K562 (cell line): ENCODE measurements around the gene ROPN1L. TPM values are rescaled to one million over a fixed set of nuclear protein-coding genes. Genes with fewer than 3 reads are reported as not detected.

Experiments used
- ATAC-seq: fragments of 200-7000 bp; cut with Tn5 transposase; 3 replicates; pipeline ENCODE4 v1.9.1; 2020; ENCODE audit warnings: moderate library complexity
- BruUV-seq: library from RNA; stranded (reverse); fragments of 400-500 nt; replicated peaks from 2 replicates; lab custom pipeline; 2021; lab: Mats Ljungman, UMichigan
- CTCF ChIA-PET: fragments of 300-600 bp; formaldehyde crosslinking; extraction: SDS; loops from one replicate; lab custom pipeline; 2021; ENCODE audit warnings: low intra/inter-chr PET ratio; lab: Yijun Ruan, JAX
- POLR2A ChIA-PET: fragments of 300-600, 350-650 bp; sonication (Branson Sonifier 250); formaldehyde crosslinking; extraction: SDS; loops from one replicate; lab custom pipeline; 2021; ENCODE audit warnings: antibody characterized with exemption, inconsistent platforms; lab: Yijun Ruan, JAX
- DNase-seq, 4 experiments: peaks; one replicate each; pipeline versions ENCODE4 v3.0.0 to v3.0.0-alpha.2; 2011 to 2018; ENCODE audit warnings: low spot score in 3 of 4, mixed read lengths in 3 of 4; ENCODE audit errors: extremely low read depth in 1 of 4
- FAIRE-seq: peaks from 2 replicates; lab custom pipeline; 2011; peaks lifted over from hg19 to GRCh38; lab: Jason Lieb, UNC
- H2AFZ ChIP-seq: 2 replicates; pipeline ENCODE4 v1.6.0; 2011; ENCODE audit warnings: low read depth, low read length, control low read depth, inconsistent platforms
- H3K27ac ChIP-seq: fragments of 200-600 bp; 3 replicates; pipeline ENCODE4 v1.8.0; 2011; ENCODE audit warnings: low read depth, mild to moderate bottlenecking, control low read depth, inconsistent platforms, low read length, moderate library complexity, mixed read lengths; ENCODE audit errors: extremely low read depth
- H3K27me3 ChIP-seq, 2 experiments: fragments of 300-600 bp in 1 of 2; 2 replicates in 1 of 2; 3 replicates in 1 of 2; pipeline versions ENCODE4 v1.6.0 to v1.8.0; 2011; ENCODE audit warnings: inconsistent platforms in 2 of 2, low read length in 2 of 2, mild to moderate bottlenecking in 1 of 2, mixed read lengths in 1 of 2, moderate library complexity in 1 of 2; ENCODE audit not compliant: control insufficient read depth in 2 of 2, insufficient read depth in 2 of 2
- H3K36me3 ChIP-seq: fragments of 300-600 bp; 3 replicates; pipeline ENCODE4 v1.8.0; 2011; ENCODE audit warnings: mild to moderate bottlenecking, low read length, inconsistent platforms; ENCODE audit not compliant: control insufficient read depth, insufficient read depth
- H3K4me1 ChIP-seq, 2 experiments: fragments of 200-600 bp in 1 of 2; replicated peaks in 1 of 2; 2 replicates in 1 of 2; 3 replicates in 1 of 2; pipeline versions ENCODE4 v1.5.1 to v1.8.0; 2011; ENCODE audit warnings: inconsistent platforms in 2 of 2, low read length in 2 of 2, mild to moderate bottlenecking in 1 of 2, mixed read lengths in 1 of 2, moderate library complexity in 1 of 2; ENCODE audit not compliant: control insufficient read depth in 2 of 2, insufficient read depth in 2 of 2
- H3K4me2 ChIP-seq: 2 replicates; pipeline ENCODE4 v1.6.1; 2011; ENCODE audit warnings: low read length, control low read depth, inconsistent platforms, mixed read lengths; ENCODE audit not compliant: insufficient read depth
- H3K4me3 ChIP-seq: fragments of 200-600 bp; sonication (generic), shearing (Covaris generic); 2 replicates; pipeline ENCODE4 v1.5.1; 2016; ENCODE audit warnings: control low read depth, inconsistent platforms
- H3K79me2 ChIP-seq: fragments of 200-600 bp; 3 replicates; pipeline ENCODE4 v1.8.0; 2011; ENCODE audit warnings: low read length, inconsistent platforms; ENCODE audit not compliant: control insufficient read depth, insufficient read depth
- H3K9ac ChIP-seq, 2 experiments: 2 replicates each; pipeline versions ENCODE4 v1.6.0 to v1.6.1; 2011; ENCODE audit warnings: low read depth in 2 of 2, low read length in 2 of 2, control low read depth in 1 of 2, inconsistent platforms in 1 of 2, mild to moderate bottlenecking in 1 of 2, mixed read lengths in 1 of 2; ENCODE audit not compliant: insufficient read depth in 1 of 2
- H3K9me1 ChIP-seq: one replicate; pipeline ENCODE4 v1.6.0; 2011; ENCODE audit warnings: inconsistent platforms, mild to moderate bottlenecking, low read length, moderate library complexity; ENCODE audit not compliant: control insufficient read depth, insufficient read depth
- H3K9me3 ChIP-seq: replicated peaks from 2 replicates; pipeline ENCODE4 v1.5.1; 2011; ENCODE audit warnings: low read depth, low read length, inconsistent platforms; ENCODE audit not compliant: control insufficient read depth, insufficient read depth
- H4K20me1 ChIP-seq: replicated peaks from 2 replicates; pipeline ENCODE4 v1.6.1; 2011; ENCODE audit warnings: low read length, inconsistent platforms, mixed read lengths; ENCODE audit not compliant: control insufficient read depth, insufficient read depth
- CAMTA2 ChIP-seq: fragments of 250-450 bp; sonication (Bioruptor Pico); conservative IDR thresholded peaks from 2 replicates; pipeline ENCODE4 v1.5.1; 2022
- E2F5 ChIP-seq: sonication (generic); formaldehyde crosslinking; IDR thresholded peaks from 2 replicates; pipeline ENCODE4 v1.8.0; 2022; ENCODE audit warnings: mild to moderate bottlenecking, missing genetic modification reagents
- FOXK1 ChIP-seq: sonication (generic); formaldehyde crosslinking; IDR thresholded peaks from 2 replicates; pipeline ENCODE4 v1.8.0; 2022; ENCODE audit warnings: missing genetic modification reagents, mild to moderate bottlenecking, borderline replicate concordance
- MCM3 ChIP-seq: fragments of 450-650 bp; IDR thresholded peaks from 2 replicates; pipeline ENCODE4 v1.6.1; 2016
- NBN ChIP-seq: fragments of 450-650 bp; IDR thresholded peaks from 2 replicates; pipeline ENCODE4 v1.6.1; 2016; ENCODE audit warnings: low read depth, mild to moderate bottlenecking
- PHF20 ChIP-seq: fragments of 450-650 bp; IDR thresholded peaks from 2 replicates; pipeline ENCODE4 v1.6.1; 2018; ENCODE audit not compliant: partially characterized antibody
- USF2 ChIP-seq: sonication (generic); formaldehyde crosslinking; IDR thresholded peaks from 2 replicates; pipeline ENCODE4 v1.5.0; 2020; ENCODE audit warnings: missing genetic modification reagents
- ZNF583 ChIP-seq: fragments of 250-450 bp; sonication (Bioruptor Pico); IDR thresholded peaks from 2 replicates; pipeline ENCODE4 v1.4.0; 2020
- ZNF584 ChIP-seq: fragments of 200-800 bp; sonication (Bioruptor generic); IDR thresholded peaks from 2 replicates; pipeline ENCODE4 v1.6.1; 2016; ENCODE audit warnings: low read depth, mild to moderate bottlenecking, missing genetic modification characterization, missing compliant biosample characterization
- WGBS: fragments of 100-300 bp; shearing (Covaris generic); methylation state at CpG from one replicate; pipeline ENCODE4 v1.1.6; 2016; ENCODE audit warnings: low coverage, mixed read lengths; ENCODE audit not compliant: insufficient coverage; ENCODE audit errors: missing lambda C conversion rate; 5-methylcytosine and 5-hydroxymethylcytosine counted together
- in situ Hi-C: fragments of 300-500 bp; cut with MboI; formaldehyde crosslinking; loops from 4 replicates; pipeline ENCODE4 v1.15.0; 2018; ENCODE audit warnings: inconsistent platforms, mixed read lengths
- intact Hi-C: fragments of 100-400 bp; cut with micrococcal nuclease; formaldehyde crosslinking; loops from 2 replicates; pipeline ENCODE4 v1.14.2; 2022
- polyA plus RNA-seq, 8 experiments: library from polyadenylated mRNA; depleted of rRNA in 4 of 8; stranded (reverse) in 5 of 8; unstranded in 3 of 8; fragments of >200 nt; fragmentation: Nextera tagmentation in 2 of 8; fragmentation: Illumina TruSeq in 1 of 8; extraction: Ambion mirVana in 2 of 8; extraction: Trizol in 1 of 8; gene quantifications; 2 replicates each; pipeline versions ENCODE4 v1.2.1 to v1.2.3, GENCODE V29; 2011 to 2014; ENCODE audit warnings: inconsistent platforms in 1 of 8, missing spikeins in 1 of 8
- total RNA-seq, 7 experiments: library from RNA; depleted of rRNA in 6 of 7; stranded (reverse); fragments of >200 nt in 6 of 7; fragmentation: Illumina TruSeq in 2 of 7; extraction: Trizol in 2 of 7; gene quantifications; 2 replicates each; pipeline versions ENCODE4 v1.2.1 to v1.2.3, GENCODE V29; 2011 to 2021; ENCODE audit warnings: low replicate concordance in 1 of 7
- TF ChIP-seq, protein P1 (sequence below), 3 experiments: IDR thresholded peaks in 2 of 3; conservative IDR thresholded peaks in 1 of 3; 2 replicates each; pipeline ENCODE4 v1.5.1; 2011 to 2012; ENCODE audit warnings: low read length in 3 of 3, mild to moderate bottlenecking in 3 of 3, control low read depth in 2 of 3, improper control_type of control experiment in 1 of 3, inconsistent platforms in 1 of 3, low read depth in 1 of 3, mixed read lengths in 1 of 3, moderate library complexity in 1 of 3; ENCODE audit not compliant: insufficient read depth in 2 of 3
- TF ChIP-seq, protein P2 (sequence below): fragments of 450-650 bp; IDR thresholded peaks from 2 replicates; pipeline ENCODE4 v1.6.1; 2016; ENCODE audit warnings: missing biosample characterization, missing genetic modification characterization
- TF ChIP-seq, protein P3 (sequence below), 2 experiments: fragments of 450-650 bp; IDR thresholded peaks; 2 replicates each; pipeline ENCODE4 v1.6.1; 2018; ENCODE audit warnings: mild to moderate bottlenecking in 2 of 2, low read depth in 1 of 2; ENCODE audit not compliant: partially characterized antibody in 2 of 2

The ROPN1L gene
- total and polyA plus RNA-seq, 9 of the 15 experiments (the other 6 are each of a cell fraction or from before 2014, with no cell fraction given), result 0.04 to 0.85 (median 0.24) TPM; not detected in 3

DNA sequence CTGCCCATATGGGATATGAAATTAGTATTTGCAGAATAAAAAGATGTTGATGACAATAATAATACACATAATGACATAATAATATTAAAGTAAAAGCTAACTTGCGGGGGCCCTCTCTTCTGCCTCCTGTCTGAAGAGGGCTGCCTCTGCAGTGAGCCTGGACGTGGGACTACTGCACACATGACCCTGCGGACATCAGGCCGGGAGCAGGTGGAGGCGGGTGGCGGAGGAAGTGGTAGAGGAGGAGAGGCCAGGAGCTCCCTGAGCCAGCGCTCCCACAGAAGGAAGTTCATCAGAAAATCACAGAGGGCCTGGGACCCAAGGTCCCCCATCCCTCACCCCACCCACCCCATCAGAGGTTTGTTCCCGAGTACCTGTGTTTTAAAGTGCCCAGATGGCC, 60.5 kb downstream of the ROPN1L start (continued):
- TF ChIP-seq USF2 (CRISPR knock-in tag), result peak; percentile 24; the same call in 1 of the 2 replicates
- TF ChIP-seq, protein P1, sequence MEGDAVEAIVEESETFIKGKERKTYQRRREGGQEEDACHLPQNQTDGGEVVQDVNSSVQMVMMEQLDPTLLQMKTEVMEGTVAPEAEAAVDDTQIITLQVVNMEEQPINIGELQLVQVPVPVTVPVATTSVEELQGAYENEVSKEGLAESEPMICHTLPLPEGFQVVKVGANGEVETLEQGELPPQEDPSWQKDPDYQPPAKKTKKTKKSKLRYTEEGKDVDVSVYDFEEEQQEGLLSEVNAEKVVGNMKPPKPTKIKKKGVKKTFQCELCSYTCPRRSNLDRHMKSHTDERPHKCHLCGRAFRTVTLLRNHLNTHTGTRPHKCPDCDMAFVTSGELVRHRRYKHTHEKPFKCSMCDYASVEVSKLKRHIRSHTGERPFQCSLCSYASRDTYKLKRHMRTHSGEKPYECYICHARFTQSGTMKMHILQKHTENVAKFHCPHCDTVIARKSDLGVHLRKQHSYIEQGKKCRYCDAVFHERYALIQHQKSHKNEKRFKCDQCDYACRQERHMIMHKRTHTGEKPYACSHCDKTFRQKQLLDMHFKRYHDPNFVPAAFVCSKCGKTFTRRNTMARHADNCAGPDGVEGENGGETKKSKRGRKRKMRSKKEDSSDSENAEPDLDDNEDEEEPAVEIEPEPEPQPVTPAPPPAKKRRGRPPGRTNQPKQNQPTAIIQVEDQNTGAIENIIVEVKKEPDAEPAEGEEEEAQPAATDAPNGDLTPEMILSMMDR (IDR thresholded peaks at IDR 0.05 in 2 of 3, conservative IDR thresholded peaks at IDR 0.05 in 1 of 3; ENCODE audit: insufficient read depth in 2 of 3, low read depth in 1 of 3, low read length in 3 of 3), result 0 out of 6 replicates have a peak, but pooled peaks of 2 of the 3 experiments have one; percentile 26 to 29

DNA sequence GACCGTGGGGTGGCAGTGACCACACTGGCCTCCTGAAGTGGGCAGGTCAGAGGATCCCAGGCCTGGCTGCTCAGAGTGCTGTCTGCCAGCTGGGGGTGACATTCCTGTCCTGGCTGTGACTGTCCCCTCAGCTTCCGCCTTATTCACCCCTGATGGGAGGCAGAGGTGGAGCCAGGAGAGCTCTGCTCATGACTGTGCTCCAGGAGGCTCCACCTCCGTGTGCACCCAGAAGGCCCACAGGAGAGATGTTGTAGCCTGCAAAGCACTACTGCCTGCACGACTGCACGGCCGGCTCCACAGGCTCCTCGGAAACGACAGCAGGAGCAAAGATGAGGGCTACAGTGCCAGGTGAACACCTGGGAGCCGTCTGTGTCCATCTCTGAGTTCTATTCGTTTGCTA, 60.9 kb downstream of the ROPN1L start:
- DNase-seq (peak in 2 of 4 experiments; percentile 29 to 46), FAIRE-seq (no peak), ATAC-seq (peak; percentile 52)
- 65% methylated on average over 10 of the region's 10 CpGs for WGBS
- no peak overlapping the region for H2AFZ ChIP-seq
- CTCF ChIA-PET, result no interaction called here
- H3K9me3 ChIP-seq, result no peaks in the 10 kb centered on the region
- H4K20me1 ChIP-seq, result no peaks in the 10 kb centered on the region
- in situ Hi-C loops, result no loop called here
- intact Hi-C loops, result loop anchor here (5.0 to 10.0 kb wide), 3 partner anchors 105 to 262 kb away; partner anchors contain the start of genes DAP and MARCHF6
- peaks cover 26 to 63% of the 10 kb centered on the region in 2 experiments for H3K4me1 ChIP-seq
- H3K9ac ChIP-seq, result 0 out of 4 replicates have a peak overlapping the region, but pooled peaks of 1 of the 2 experiments have one; percentile 37
- no TSS peak for BruUV-seq
- no peak overlapping the region for H3K27ac ChIP-seq
- POLR2A ChIA-PET, result interaction anchor here (0.6 to 1.2 kb wide), 3 partner anchors 8 to 88 kb away, joined by 3 to 4 read pairs (median 3); no protein-coding TSS in a partner anchor
- H3K36me3 ChIP-seq, result no peaks in the 10 kb centered on the region
- no peak overlapping the region for H3K4me3 ChIP-seq
- H3K4me2 ChIP-seq, result no peak overlapping the region
- H3K79me2 ChIP-seq, result no peaks in the 10 kb centered on the region
- H3K27me3 ChIP-seq, result no peaks in the 10 kb centered on the region
- no peaks in the 10 kb centered on the region for H3K9me1 ChIP-seq
- no peak for TF ChIP-seq MCM3
- TF ChIP-seq PHF20, result no peak
- no peak for TF ChIP-seq ZNF584
- no peak for TF ChIP-seq CAMTA2 (CRISPR knock-in tag)
- TF ChIP-seq, protein P2, sequence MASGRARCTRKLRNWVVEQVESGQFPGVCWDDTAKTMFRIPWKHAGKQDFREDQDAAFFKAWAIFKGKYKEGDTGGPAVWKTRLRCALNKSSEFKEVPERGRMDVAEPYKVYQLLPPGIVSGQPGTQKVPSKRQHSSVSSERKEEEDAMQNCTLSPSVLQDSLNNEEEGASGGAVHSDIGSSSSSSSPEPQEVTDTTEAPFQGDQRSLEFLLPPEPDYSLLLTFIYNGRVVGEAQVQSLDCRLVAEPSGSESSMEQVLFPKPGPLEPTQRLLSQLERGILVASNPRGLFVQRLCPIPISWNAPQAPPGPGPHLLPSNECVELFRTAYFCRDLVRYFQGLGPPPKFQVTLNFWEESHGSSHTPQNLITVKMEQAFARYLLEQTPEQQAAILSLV (tag), result no peak
- no peak for TF ChIP-seq FOXK1 (CRISPR knock-in tag)
- no peak for TF ChIP-seq NBN
- peak; percentile 48; the same call in 1 of the 2 replicates for TF ChIP-seq ZNF583 (CRISPR knock-in tag)
- TF ChIP-seq, protein P3, sequence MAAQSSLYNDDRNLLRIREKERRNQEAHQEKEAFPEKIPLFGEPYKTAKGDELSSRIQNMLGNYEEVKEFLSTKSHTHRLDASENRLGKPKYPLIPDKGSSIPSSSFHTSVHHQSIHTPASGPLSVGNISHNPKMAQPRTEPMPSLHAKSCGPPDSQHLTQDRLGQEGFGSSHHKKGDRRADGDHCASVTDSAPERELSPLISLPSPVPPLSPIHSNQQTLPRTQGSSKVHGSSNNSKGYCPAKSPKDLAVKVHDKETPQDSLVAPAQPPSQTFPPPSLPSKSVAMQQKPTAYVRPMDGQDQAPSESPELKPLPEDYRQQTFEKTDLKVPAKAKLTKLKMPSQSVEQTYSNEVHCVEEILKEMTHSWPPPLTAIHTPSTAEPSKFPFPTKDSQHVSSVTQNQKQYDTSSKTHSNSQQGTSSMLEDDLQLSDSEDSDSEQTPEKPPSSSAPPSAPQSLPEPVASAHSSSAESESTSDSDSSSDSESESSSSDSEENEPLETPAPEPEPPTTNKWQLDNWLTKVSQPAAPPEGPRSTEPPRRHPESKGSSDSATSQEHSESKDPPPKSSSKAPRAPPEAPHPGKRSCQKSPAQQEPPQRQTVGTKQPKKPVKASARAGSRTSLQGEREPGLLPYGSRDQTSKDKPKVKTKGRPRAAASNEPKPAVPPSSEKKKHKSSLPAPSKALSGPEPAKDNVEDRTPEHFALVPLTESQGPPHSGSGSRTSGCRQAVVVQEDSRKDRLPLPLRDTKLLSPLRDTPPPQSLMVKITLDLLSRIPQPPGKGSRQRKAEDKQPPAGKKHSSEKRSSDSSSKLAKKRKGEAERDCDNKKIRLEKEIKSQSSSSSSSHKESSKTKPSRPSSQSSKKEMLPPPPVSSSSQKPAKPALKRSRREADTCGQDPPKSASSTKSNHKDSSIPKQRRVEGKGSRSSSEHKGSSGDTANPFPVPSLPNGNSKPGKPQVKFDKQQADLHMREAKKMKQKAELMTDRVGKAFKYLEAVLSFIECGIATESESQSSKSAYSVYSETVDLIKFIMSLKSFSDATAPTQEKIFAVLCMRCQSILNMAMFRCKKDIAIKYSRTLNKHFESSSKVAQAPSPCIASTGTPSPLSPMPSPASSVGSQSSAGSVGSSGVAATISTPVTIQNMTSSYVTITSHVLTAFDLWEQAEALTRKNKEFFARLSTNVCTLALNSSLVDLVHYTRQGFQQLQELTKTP (IDR thresholded peaks at IDR 0.05; ENCODE audit: low read depth in 1 of 2, partially characterized antibody in 2 of 2), result no peak
- no peak for TF ChIP-seq E2F5 (CRISPR knock-in tag)
